OCI-LY7 (cell line): ENCODE measurements around the gene STPG4. TPM values are rescaled to one million over a fixed set of nuclear protein-coding genes. Genes with fewer than 3 reads are reported as not detected.
A peak's percentile ranks its signal among the peaks of the same experiment; 100 is the strongest.

Source experiments
- BruUV-seq: library from RNA; stranded (reverse); fragments of 400-500 nt; replicated peaks from 2 replicates; lab custom pipeline; 2021; lab: Mats Ljungman, UMichigan
- CTCF ChIA-PET: fragments of 300-600 bp; sonication (Branson Sonifier 250); formaldehyde crosslinking; loops from one replicate; lab custom pipeline; 2022; ENCODE audit warnings: antibody characterized with exemption; ENCODE audit not compliant: unreplicated experiment; lab: Charles Lee
- POLR2A ChIA-PET: fragments of 300-600 bp; sonication (Branson Sonifier 250); formaldehyde crosslinking; loops from one replicate; lab custom pipeline; 2022; ENCODE audit warnings: antibody characterized with exemption; lab: Charles Lee
- DNase-seq: peaks from one replicate; pipeline ENCODE4 v3.0.0-alpha.2; 2015; ENCODE audit warnings: low spot score
- H2AFZ ChIP-seq: fragments of 200-600 bp; sonication (generic), shearing (Covaris generic); 2 replicates; pipeline ENCODE4 v1.6.1; 2014; ENCODE audit warnings: mild to moderate bottlenecking, antibody characterized with exemption, low read length, moderate library complexity
- H3K27ac ChIP-seq: fragments of 200-600 bp; sonication (generic); 2 replicates; pipeline ENCODE4 v1.5.1; 2014; ENCODE audit warnings: mixed run types, low read depth, mild to moderate bottlenecking, moderate library complexity, low read length, inconsistent platforms; ENCODE audit not compliant: poor library complexity, severe bottlenecking
- H3K36me3 ChIP-seq: fragments of 200-600 bp; sonication (generic); 2 replicates; pipeline ENCODE4 v1.6.1; 2014; ENCODE audit warnings: mild to moderate bottlenecking, antibody characterized with exemption, low read length, moderate library complexity, mixed read lengths; ENCODE audit not compliant: insufficient read depth
- H3K4me1 ChIP-seq: fragments of 200-600 bp; sonication (generic); 2 replicates; pipeline ENCODE4 v1.5.1; 2014; ENCODE audit warnings: mild to moderate bottlenecking, low read length; ENCODE audit not compliant: insufficient read depth, poor library complexity, severe bottlenecking
- H3K4me2 ChIP-seq: fragments of 200-600 bp; sonication (generic); 2 replicates; pipeline ENCODE4 v1.6.1; 2014; ENCODE audit warnings: mild to moderate bottlenecking, low read length
- H3K4me3 ChIP-seq: fragments of 200-600 bp; sonication (generic); 2 replicates; pipeline ENCODE4 v1.5.1; 2014; ENCODE audit warnings: mild to moderate bottlenecking, low read depth, low read length; ENCODE audit not compliant: poor library complexity, severe bottlenecking
- H3K79me2 ChIP-seq: fragments of 200-600 bp; sonication (generic); 2 replicates; pipeline ENCODE4 v1.6.1; 2016; ENCODE audit warnings: low read depth, mild to moderate bottlenecking, low read length, moderate library complexity, mixed read lengths; ENCODE audit not compliant: insufficient read depth
- H3K9me2 ChIP-seq: fragments of 200-600 bp; sonication (generic); 2 replicates; pipeline ENCODE4 v1.6.1; 2016; ENCODE audit warnings: mild to moderate bottlenecking, low read length, mixed read lengths; ENCODE audit not compliant: insufficient read depth
- H3K9me3 ChIP-seq: fragments of 200-600 bp; sonication (generic); 2 replicates; pipeline ENCODE4 v1.6.1; 2014; ENCODE audit warnings: mild to moderate bottlenecking, mixed run types, low read length, mixed read lengths
- H4K20me1 ChIP-seq: fragments of 200-600 bp; sonication (generic); 2 replicates; pipeline ENCODE4 v1.6.1; 2014; ENCODE audit warnings: mild to moderate bottlenecking, antibody characterized with exemption, low read length, moderate library complexity, mixed read lengths; ENCODE audit not compliant: insufficient read depth
- EZH2phosphoT487 ChIP-seq: fragments of 200-600 bp; sonication (generic); IDR thresholded peaks from 2 replicates; pipeline ENCODE4 v1.6.1; 2018; ENCODE audit warnings: low read depth, borderline replicate concordance, mild to moderate bottlenecking, mixed run types, antibody characterized with exemption, low read length, moderate library complexity, mixed read lengths
- intact Hi-C: fragments of 100-400 bp; cut with micrococcal nuclease; formaldehyde crosslinking; loops from one replicate; pipeline ENCODE4 v1.10.0; 2022; ENCODE audit not compliant: unreplicated experiment
- total RNA-seq, 2 experiments: library from RNA; depleted of rRNA in 1 of 2; stranded (reverse); fragments of >200 nt in 1 of 2; shearing (Covaris generic) in 1 of 2; gene quantifications; 2 replicates each; pipeline ENCODE4 v1.2.3, GENCODE V29; 2014 to 2022
- TF ChIP-seq, protein P1 (sequence below): fragments of 200-600 bp; sonication (generic); conservative IDR thresholded peaks from 2 replicates; pipeline ENCODE4 v1.5.1; 2014; ENCODE audit warnings: mild to moderate bottlenecking, antibody characterized with exemption, low read length, moderate library complexity, mixed read lengths

STPG4 gene
- total RNA-seq, 2 experiments from 2014 or later: 0.68 TPM; not detected in 1

GRCh38 chr2:47173986-47174732, 19.1 kb upstream of the STPG4 start:
- DNase-seq: no peak
- Histone ChIP-seq H3K4me2 (peak overlapping the region; percentile 83), H2AFZ (no peak overlapping the region), H3K9me2 (no peaks in the 10 kb centered on the region), H4K20me1 (peaks cover 60% of the 10 kb centered on the region), H3K9me3 (no peaks in the 10 kb centered on the region), H3K79me2 (peaks cover 70% of the 10 kb centered on the region), H3K4me1 (peaks cover 64% of the 10 kb centered on the region), H3K36me3 (peaks cover 67% of the 10 kb centered on the region), H3K4me3 (peak overlapping the region; percentile 98), H3K27ac (peak overlapping the region; percentile 3)
- ChIA-PET CTCF (no interaction called here), POLR2A (interaction anchor here (0.5 to 1.4 kb wide), 6 partner anchors 9 to 539 kb away, joined by 3 to 4 read pairs (median 3); no protein-coding TSS in a partner anchor)
- intact Hi-C loops: no loop called here
- no TSS peak for BruUV-seq
- TF ChIP-seq, protein P1, sequence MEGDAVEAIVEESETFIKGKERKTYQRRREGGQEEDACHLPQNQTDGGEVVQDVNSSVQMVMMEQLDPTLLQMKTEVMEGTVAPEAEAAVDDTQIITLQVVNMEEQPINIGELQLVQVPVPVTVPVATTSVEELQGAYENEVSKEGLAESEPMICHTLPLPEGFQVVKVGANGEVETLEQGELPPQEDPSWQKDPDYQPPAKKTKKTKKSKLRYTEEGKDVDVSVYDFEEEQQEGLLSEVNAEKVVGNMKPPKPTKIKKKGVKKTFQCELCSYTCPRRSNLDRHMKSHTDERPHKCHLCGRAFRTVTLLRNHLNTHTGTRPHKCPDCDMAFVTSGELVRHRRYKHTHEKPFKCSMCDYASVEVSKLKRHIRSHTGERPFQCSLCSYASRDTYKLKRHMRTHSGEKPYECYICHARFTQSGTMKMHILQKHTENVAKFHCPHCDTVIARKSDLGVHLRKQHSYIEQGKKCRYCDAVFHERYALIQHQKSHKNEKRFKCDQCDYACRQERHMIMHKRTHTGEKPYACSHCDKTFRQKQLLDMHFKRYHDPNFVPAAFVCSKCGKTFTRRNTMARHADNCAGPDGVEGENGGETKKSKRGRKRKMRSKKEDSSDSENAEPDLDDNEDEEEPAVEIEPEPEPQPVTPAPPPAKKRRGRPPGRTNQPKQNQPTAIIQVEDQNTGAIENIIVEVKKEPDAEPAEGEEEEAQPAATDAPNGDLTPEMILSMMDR: no peak
- no peak for TF ChIP-seq EZH2phosphoT487

- intact Hi-C loops: no loop called here
- H3K4me1 ChIP-seq: peaks cover 59% of the 10 kb centered on the region
- POLR2A ChIA-PET: interaction anchor here (0.6 to 1.4 kb wide), 7 partner anchors 9 to 255 kb away, joined by 3 to 7 read pairs (median 4); no protein-coding TSS in a partner anchor
- H3K79me2 ChIP-seq: peaks cover 81% of the 10 kb centered on the region
- CTCF ChIA-PET: no interaction called here
- H3K27ac ChIP-seq: no peak overlapping the region
- H3K9me3 ChIP-seq: no peaks in the 10 kb centered on the region
- BruUV-seq: TSS peak; percentile 37
- peak overlapping the region; percentile 98 for H3K4me3 ChIP-seq
- peaks cover 78% of the 10 kb centered on the region for H3K36me3 ChIP-seq
- H2AFZ ChIP-seq: no peak overlapping the region
- peaks cover 66% of the 10 kb centered on the region for H4K20me1 ChIP-seq
- peak overlapping the region; percentile 83 for H3K4me2 ChIP-seq
- no peaks in the 10 kb centered on the region for H3K9me2 ChIP-seq
- no peak for DNase-seq
- no peak for TF ChIP-seq EZH2phosphoT487
- TF ChIP-seq, protein P1: no peak
Observed at GRCh38 chr2:47172922-47173695, 18.0 kb upstream of the STPG4 start.
